Spleen (tissue), 11 donors: ENCODE results near the gene TTC21A. TPM values are rescaled to one million over a fixed set of nuclear protein-coding genes. Genes with fewer than 3 reads are reported as not detected.

Source experiments
- DNase-seq: peaks from one replicate; pipeline ENCODE4 v3.0.0-alpha.2; 2020
- H3K27ac ChIP-seq, 8 donors: fragments of 200-600 bp; sonication (generic) in 7 of 8; 1 replicate in 4 of 8; 2 replicates in 4 of 8; pipeline versions ENCODE4 v1.5.0 to v1.8.0; 2016 to 2021; ENCODE audit warnings: inconsistent platforms in 4 of 8, mild to moderate bottlenecking in 4 of 8, moderate library complexity in 1 of 8
- H3K27me3 ChIP-seq, 7 donors: fragments of 200-600 bp; sonication (generic) in 6 of 7; replicated peaks in 1 of 7; 1 replicate in 4 of 7; 2 replicates in 3 of 7; pipeline versions ENCODE4 v1.5.0 to v1.8.0; 2016 to 2021; ENCODE audit warnings: inconsistent platforms in 3 of 7, mild to moderate bottlenecking in 1 of 7
- H3K36me3 ChIP-seq, 6 donors: fragments of 200-600 bp; sonication (generic) in 5 of 6; 1 replicate in 4 of 6; 2 replicates in 2 of 6; pipeline versions ENCODE4 v1.5.0 to v1.8.0; 2016 to 2021; ENCODE audit warnings: inconsistent platforms in 2 of 6
- H3K4me1 ChIP-seq, 6 donors: fragments of 200-600 bp; sonication (generic) in 5 of 6; 1 replicate in 3 of 6; 2 replicates in 3 of 6; pipeline versions ENCODE4 v1.5.0 to v1.8.0; 2016 to 2021; ENCODE audit warnings: inconsistent platforms in 3 of 6
- H3K4me3 ChIP-seq, 8 donors: fragments of 200-600 bp; sonication (generic) in 7 of 8; 1 replicate in 4 of 8; 2 replicates in 4 of 8; pipeline versions ENCODE4 v1.5.0 to v1.8.0; 2016 to 2021; ENCODE audit warnings: inconsistent platforms in 4 of 8, mild to moderate bottlenecking in 4 of 8, moderate library complexity in 2 of 8
- H3K9me3 ChIP-seq, 8 donors: fragments of 200-600 bp; sonication (generic) in 7 of 8; 1 replicate in 4 of 8; 2 replicates in 4 of 8; pipeline versions ENCODE4 v1.5.0 to v1.8.0; 2016 to 2021; ENCODE audit warnings: inconsistent platforms in 4 of 8
- CTCF ChIP-seq, 11 experiments: fragments of 200-600 bp in 7 of 11; fragments of 450-650 bp in 4 of 11; sonication (generic) in 4 of 11; IDR thresholded peaks in 8 of 11; conservative IDR thresholded peaks in 3 of 11; 1 replicate in 7 of 11; 2 replicates in 4 of 11; pipeline versions ENCODE4 v1.4.0 to v1.8.0; 2016 to 2021; ENCODE audit warnings: antibody characterized with exemption in 11 of 11, inconsistent platforms in 4 of 11, mild to moderate bottlenecking in 1 of 11
- POLR2A ChIP-seq, 3 donors: fragments of 450-650 bp; IDR thresholded peaks; one replicate each; pipeline ENCODE4 v1.5.1; 2017; ENCODE audit warnings: antibody characterized with exemption in 3 of 3, mild to moderate bottlenecking in 1 of 3
- POLR2AphosphoS5 ChIP-seq, 3 donors: sonication (generic); formaldehyde crosslinking; IDR thresholded peaks; one replicate each; pipeline ENCODE4 v1.5.1; 2017; ENCODE audit warnings: antibody characterized with exemption in 3 of 3
- WGBS, 5 donors: extraction: QIAGEN DNeasy Blood & Tissue Kit in 3 of 5; methylation state at CpG; one replicate each; pipeline versions ENCODE4 v1.1.5 to v1.1.7; 2013 to 2018; 5-methylcytosine and 5-hydroxymethylcytosine counted together
- intact Hi-C: fragments of 100-400 bp; cut with DNase I; formaldehyde crosslinking; loops from one replicate; pipeline ENCODE4 v1.15.0; 2023; ENCODE audit warnings: low total_unique reads
- polyA plus RNA-seq, 3 donors: library from polyadenylated mRNA; stranded (reverse); fragments of 200-250 nt; gene quantifications; one replicate each; pipeline ENCODE4 v1.2.1, GENCODE V29; 2013
- total RNA-seq, 7 donors: library from RNA; depleted of rRNA in 3 of 7; stranded (reverse); fragments of >200 nt in 3 of 7; fragmentation: NEBNext Ultra II Directional in 4 of 7; extraction: Animal tissue kit (Norgen Biotek cat#: 25700) in 4 of 7; gene quantifications; one replicate each; pipeline versions ENCODE4 v1.1.0 to v1.2.1, GENCODE V29; 2016 to 2021
- donor health status: healthy with polysubstance abuse.
- donor health status: DM: no; HTN: no; CAD: no; lungs with moderate emphysema.
- donor health status: DM: no; HTN: no; CAD: no.
- donor health status: Bipolar disorder and iron deficiency.
- donor health status: healthy.
- donor health status: DM: no; HTN: no; CAD: no.
- donor health status: DM: yes; HTN: yes; CAD: no.

The TTC21A gene
- total and polyA plus RNA-seq, 10 donors, result 11.6 to 34.3 (median 16.0) TPM

GRCh38 chr3:39127269-39127907 lies 19.9 kb downstream of the TTC21A start:
- WGBS, 5 donors, result 53 to 76% (median 68%) methylated on average over 7 of the region's 7 CpGs
- Histone ChIP-seq H3K9me3 (no peaks in the 10 kb centered on the region), H3K4me1 (peaks cover 8 to 40% (median 22%) of the 10 kb centered on the region in 6 donors), H3K4me3 (no peak overlapping the region), H3K27ac (no peak overlapping the region), H3K36me3 (peaks cover 0 to 22% (median 0%) of the 10 kb centered on the region in 6 donors), H3K27me3 (no peaks in the 10 kb centered on the region)
- DNase-seq, result peak; percentile 71
- intact Hi-C loops, result no loop called here
- TF ChIP-seq POLR2A (IDR thresholded peaks at IDR 0.05) (no peak), POLR2AphosphoS5 (IDR thresholded peaks at IDR 0.05) (no peak), CTCF (IDR thresholded peaks at IDR 0.05 in 8 of 11, conservative IDR thresholded peaks at IDR 0.05 in 3 of 11) (no peak)

GRCh38 chr3:39127908-39128304 lies 20.4 kb downstream of the TTC21A start:
- H3K4me1 ChIP-seq, result peaks cover 8 to 35% (median 19%) of the 10 kb centered on the region in 6 donors
- WGBS, 5 donors, result 10 to 31% (median 13%) methylated on average over 1 of the region's 1 CpG
- DNase-seq, result no peak
- H3K36me3 ChIP-seq, result peaks cover 0 to 22% (median 0%) of the 10 kb centered on the region in 6 donors
- no peaks in the 10 kb centered on the region for H3K27me3 ChIP-seq
- H3K9me3 ChIP-seq, result no peaks in the 10 kb centered on the region
- intact Hi-C loops, result no loop called here
- H3K27ac ChIP-seq, result no peak overlapping the region
- H3K4me3 ChIP-seq, result no peak overlapping the region
- TF ChIP-seq CTCF (IDR thresholded peaks at IDR 0.05 in 8 of 11, conservative IDR thresholded peaks at IDR 0.05 in 3 of 11) (no peak), POLR2AphosphoS5 (IDR thresholded peaks at IDR 0.05) (no peak), POLR2A (IDR thresholded peaks at IDR 0.05) (no peak)

GRCh38 chr3:39128951-39129350 lies 21.5 kb downstream of the TTC21A start:
- Histone ChIP-seq H3K27ac (no peak overlapping the region), H3K4me1 (peaks cover 8 to 31% (median 17%) of the 10 kb centered on the region in 6 donors), H3K4me3 (no peak overlapping the region), H3K9me3 (no peaks in the 10 kb centered on the region), H3K27me3 (no peaks in the 10 kb centered on the region), H3K36me3 (peaks cover 0 to 26% (median 0%) of the 10 kb centered on the region in 6 donors)
- DNase-seq, result peak; percentile 57
- intact Hi-C loops, result no loop called here
- TF ChIP-seq CTCF (IDR thresholded peaks at IDR 0.05 in 8 of 11, conservative IDR thresholded peaks at IDR 0.05 in 3 of 11), result no peak
- TF ChIP-seq POLR2AphosphoS5 (IDR thresholded peaks at IDR 0.05), result no peak
- TF ChIP-seq POLR2A (IDR thresholded peaks at IDR 0.05), result no peak
- 95 to 100% (median 98%) methylated on average over 4 to 7 of the region's 7 CpGs for WGBS, 5 donors

- no peaks in the 10 kb centered on the region for H3K9me3 ChIP-seq
- peaks cover 8 to 42% (median 20%) of the 10 kb centered on the region in 6 donors for H3K4me1 ChIP-seq
- intact Hi-C loops, result no loop called here
- 92 to 96% (median 94%) methylated on average over 5 to 6 of the region's 6 CpGs for WGBS, 5 donors
- no peaks in the 10 kb centered on the region for H3K27me3 ChIP-seq
- H3K4me3 ChIP-seq, result no peak overlapping the region
- no peak overlapping the region for H3K27ac ChIP-seq
- DNase-seq, result peak; percentile 33
- peaks cover 0 to 33% (median 0%) of the 10 kb centered on the region in 6 donors for H3K36me3 ChIP-seq
- no peak for TF ChIP-seq POLR2A (IDR thresholded peaks at IDR 0.05)
- no peak for TF ChIP-seq CTCF (IDR thresholded peaks at IDR 0.05 in 8 of 11, conservative IDR thresholded peaks at IDR 0.05 in 3 of 11)
- TF ChIP-seq POLR2AphosphoS5 (IDR thresholded peaks at IDR 0.05), result no peak
Measured at GRCh38 chr3:39130026-39130425, 22.5 kb downstream of the TTC21A start.
